Transverse colon (tissue), 4 donors: Measurements from ENCODE around the gene VAV2. TPM values are rescaled to one million over a fixed set of nuclear protein-coding genes. Genes with fewer than 3 reads are reported as not detected.

Source experiments
- DNase-seq: peaks from one replicate; pipeline ENCODE4 v3.0.0-alpha.2; 2019
- H3K27ac ChIP-seq, 4 donors: fragments of 200-600 bp; sonication (generic); 2 replicates each; pipeline ENCODE4 v1.5.1; 2016 to 2018; ENCODE audit warnings: inconsistent platforms in 4 of 4
- H3K27me3 ChIP-seq: fragments of 200-600 bp; sonication (generic); 2 replicates; pipeline ENCODE4 v1.5.1; 2017; ENCODE audit warnings: inconsistent platforms
- H3K36me3 ChIP-seq, 4 donors: fragments of 200-600 bp; sonication (generic); 2 replicates each; pipeline ENCODE4 v1.5.1; 2017 to 2019; ENCODE audit warnings: inconsistent platforms in 4 of 4
- H3K4me1 ChIP-seq, 4 donors: fragments of 200-600 bp; sonication (generic); 2 replicates each; pipeline ENCODE4 v1.5.1; 2017 to 2020; ENCODE audit warnings: inconsistent platforms in 4 of 4
- H3K4me3 ChIP-seq, 4 donors: fragments of 200-600 bp; sonication (generic); 1 replicate in 1 of 4; 2 replicates in 3 of 4; pipeline versions ENCODE4 v1.5.1 to v1.6.1; 2017 to 2019; ENCODE audit warnings: inconsistent platforms in 4 of 4
- H3K9me3 ChIP-seq, 2 donors: fragments of 200-600 bp; sonication (generic); 2 replicates each; pipeline ENCODE4 v1.5.1; 2017 to 2019; ENCODE audit warnings: inconsistent platforms in 2 of 2
- EP300 ChIP-seq: sonication (generic); formaldehyde crosslinking; IDR thresholded peaks from one replicate; pipeline ENCODE4 v1.6.1; 2017; ENCODE audit warnings: antibody characterized with exemption, low read depth
- POLR2A ChIP-seq: fragments of 450-650 bp; IDR thresholded peaks from one replicate; pipeline ENCODE4 v1.6.1; 2016; ENCODE audit warnings: antibody characterized with exemption, mild to moderate bottlenecking, moderate library complexity
- POLR2AphosphoS5 ChIP-seq, 3 donors: sonication (generic); formaldehyde crosslinking; IDR thresholded peaks; one replicate each; pipeline ENCODE4 v1.6.1; 2016; ENCODE audit warnings: antibody characterized with exemption in 3 of 3
- WGBS, 2 donors: methylation state at CpG; one replicate each; pipeline ENCODE4 v1.1.5; 2018; ENCODE audit warnings: low coverage in 1 of 2; 5-methylcytosine and 5-hydroxymethylcytosine counted together
- in situ Hi-C, 4 donors: fragments of 200-750 bp; cut with MboI; loops; one replicate each; pipeline versions ENCODE4 v1.15.0 to v1.15.1; 2017; ENCODE audit warnings: low sequenced_read_pairs in 3 of 4, low pct_ligation_motif_present in 1 of 4, low pct_unique_long_range_greater_than_20kb in 1 of 4
- intact Hi-C: fragments of 100-400 bp; cut with DNase I; formaldehyde crosslinking; loops from one replicate; pipeline ENCODE4 v1.15.1; 2023; ENCODE audit warnings: low total_unique reads
- total RNA-seq, 4 donors: library from RNA; depleted of rRNA; stranded (reverse); fragments of >200 nt; gene quantifications; one replicate each; pipeline ENCODE4 v1.1.0, GENCODE V29; 2016
- TF ChIP-seq, protein P1 (sequence below), 5 experiments: fragments of 200-600 bp in 3 of 5; fragments of 450-650 bp in 2 of 5; sonication (generic) in 3 of 5; IDR thresholded peaks; 1 replicate in 2 of 5; 2 replicates in 3 of 5; pipeline ENCODE4 v1.5.1; 2016 to 2017; ENCODE audit warnings: antibody characterized with exemption in 5 of 5, inconsistent platforms in 3 of 5, mild to moderate bottlenecking in 2 of 5, moderate library complexity in 1 of 5

Gene VAV2
- total RNA-seq, 4 donors from 2014 or later: 8.2 to 52.4 (median 24.5) TPM

DNA sequence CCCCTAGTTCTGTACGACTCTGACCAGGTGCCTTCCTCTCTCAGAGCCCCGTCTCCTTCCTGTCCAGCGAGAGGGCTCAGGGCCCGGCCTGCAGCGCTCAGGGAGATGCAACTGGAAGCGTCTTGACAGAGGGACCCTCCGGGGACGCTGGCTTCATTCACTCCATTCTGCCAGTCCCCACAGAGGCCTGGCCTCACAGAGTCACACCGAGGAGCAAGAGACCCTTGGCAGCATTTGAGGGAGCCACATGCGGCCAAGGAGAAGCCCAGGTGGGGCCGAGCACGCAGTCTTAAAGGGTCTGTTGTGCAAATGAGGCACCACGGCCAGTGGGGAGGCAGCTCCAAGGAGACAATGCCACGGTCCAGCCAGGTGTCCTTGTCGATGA, 167.3 kb downstream of the VAV2 start:
- H3K27me3 ChIP-seq: no peaks in the 10 kb centered on the region
- TF ChIP-seq EP300: no peak
- H3K27ac ChIP-seq: no peak overlapping the region
- no peak for DNase-seq
- WGBS, 2 donors: 95% methylated on average over 15 of the region's 15 CpGs; no CpG with 5 or more reads in 1 of the 2 donors
- intact Hi-C loops: no loop called here
- H3K4me1 ChIP-seq: peaks cover 0 to 15% (median 3%) of the 10 kb centered on the region in 4 donors
- no peak overlapping the region for H3K4me3 ChIP-seq
- H3K9me3 ChIP-seq: no peaks in the 10 kb centered on the region
- in situ Hi-C loops: no loop called here
- H3K36me3 ChIP-seq: no peaks in the 10 kb centered on the region

DNA sequence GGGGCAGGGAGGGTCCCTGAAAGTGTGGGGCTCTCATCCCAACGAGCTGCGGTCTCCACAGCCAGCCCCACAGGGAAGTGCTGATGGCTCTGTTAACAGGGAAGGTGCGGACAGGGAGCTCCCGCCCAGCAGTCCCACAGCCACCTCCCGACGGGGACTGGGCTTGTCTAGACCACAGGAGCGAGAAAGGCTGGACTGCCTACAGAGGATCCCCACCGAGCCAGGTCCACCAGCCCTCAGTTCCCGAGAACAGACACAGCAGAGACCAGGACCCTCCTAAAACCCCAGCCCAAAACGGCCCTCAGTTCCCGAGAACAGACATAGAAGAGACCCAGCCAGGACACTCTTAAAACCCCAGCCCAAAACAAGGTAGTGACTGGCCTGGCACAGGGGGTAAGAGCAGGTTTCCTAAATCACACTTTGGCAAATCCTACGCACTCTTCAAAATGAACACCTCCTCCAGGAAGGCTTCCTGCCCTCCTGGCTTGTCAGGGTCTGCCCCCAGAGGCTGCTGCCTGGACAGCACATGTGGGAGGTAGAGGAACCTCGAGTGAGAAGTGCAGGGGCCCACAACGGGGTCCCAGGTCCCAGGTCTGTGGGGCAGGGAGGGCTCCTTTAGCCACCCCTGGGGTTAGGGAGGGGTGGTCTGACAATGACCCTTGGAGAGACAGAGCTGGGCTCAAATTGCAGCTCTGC, 167.9 kb downstream of the VAV2 start:
- in situ Hi-C loops: no loop called here
- H3K4me1 ChIP-seq: peaks cover 0 to 15% (median 3%) of the 10 kb centered on the region in 4 donors
- H3K27ac ChIP-seq: no peak overlapping the region
- intact Hi-C loops: no loop called here
- TF ChIP-seq EP300 (no peak), POLR2AphosphoS5 (IDR thresholded peaks at IDR 0.05) (no peak)
- TF ChIP-seq, protein P1, sequence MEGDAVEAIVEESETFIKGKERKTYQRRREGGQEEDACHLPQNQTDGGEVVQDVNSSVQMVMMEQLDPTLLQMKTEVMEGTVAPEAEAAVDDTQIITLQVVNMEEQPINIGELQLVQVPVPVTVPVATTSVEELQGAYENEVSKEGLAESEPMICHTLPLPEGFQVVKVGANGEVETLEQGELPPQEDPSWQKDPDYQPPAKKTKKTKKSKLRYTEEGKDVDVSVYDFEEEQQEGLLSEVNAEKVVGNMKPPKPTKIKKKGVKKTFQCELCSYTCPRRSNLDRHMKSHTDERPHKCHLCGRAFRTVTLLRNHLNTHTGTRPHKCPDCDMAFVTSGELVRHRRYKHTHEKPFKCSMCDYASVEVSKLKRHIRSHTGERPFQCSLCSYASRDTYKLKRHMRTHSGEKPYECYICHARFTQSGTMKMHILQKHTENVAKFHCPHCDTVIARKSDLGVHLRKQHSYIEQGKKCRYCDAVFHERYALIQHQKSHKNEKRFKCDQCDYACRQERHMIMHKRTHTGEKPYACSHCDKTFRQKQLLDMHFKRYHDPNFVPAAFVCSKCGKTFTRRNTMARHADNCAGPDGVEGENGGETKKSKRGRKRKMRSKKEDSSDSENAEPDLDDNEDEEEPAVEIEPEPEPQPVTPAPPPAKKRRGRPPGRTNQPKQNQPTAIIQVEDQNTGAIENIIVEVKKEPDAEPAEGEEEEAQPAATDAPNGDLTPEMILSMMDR (IDR thresholded peaks at IDR 0.05): no peak
- 90 to 100% methylated on average over 1 to 14 of the region's 14 CpGs for WGBS, 2 donors
- no peaks in the 10 kb centered on the region for H3K27me3 ChIP-seq
- no peaks in the 10 kb centered on the region for H3K36me3 ChIP-seq
- no peak for DNase-seq
- H3K9me3 ChIP-seq: no peaks in the 10 kb centered on the region
- no peak overlapping the region for H3K4me3 ChIP-seq

DNA sequence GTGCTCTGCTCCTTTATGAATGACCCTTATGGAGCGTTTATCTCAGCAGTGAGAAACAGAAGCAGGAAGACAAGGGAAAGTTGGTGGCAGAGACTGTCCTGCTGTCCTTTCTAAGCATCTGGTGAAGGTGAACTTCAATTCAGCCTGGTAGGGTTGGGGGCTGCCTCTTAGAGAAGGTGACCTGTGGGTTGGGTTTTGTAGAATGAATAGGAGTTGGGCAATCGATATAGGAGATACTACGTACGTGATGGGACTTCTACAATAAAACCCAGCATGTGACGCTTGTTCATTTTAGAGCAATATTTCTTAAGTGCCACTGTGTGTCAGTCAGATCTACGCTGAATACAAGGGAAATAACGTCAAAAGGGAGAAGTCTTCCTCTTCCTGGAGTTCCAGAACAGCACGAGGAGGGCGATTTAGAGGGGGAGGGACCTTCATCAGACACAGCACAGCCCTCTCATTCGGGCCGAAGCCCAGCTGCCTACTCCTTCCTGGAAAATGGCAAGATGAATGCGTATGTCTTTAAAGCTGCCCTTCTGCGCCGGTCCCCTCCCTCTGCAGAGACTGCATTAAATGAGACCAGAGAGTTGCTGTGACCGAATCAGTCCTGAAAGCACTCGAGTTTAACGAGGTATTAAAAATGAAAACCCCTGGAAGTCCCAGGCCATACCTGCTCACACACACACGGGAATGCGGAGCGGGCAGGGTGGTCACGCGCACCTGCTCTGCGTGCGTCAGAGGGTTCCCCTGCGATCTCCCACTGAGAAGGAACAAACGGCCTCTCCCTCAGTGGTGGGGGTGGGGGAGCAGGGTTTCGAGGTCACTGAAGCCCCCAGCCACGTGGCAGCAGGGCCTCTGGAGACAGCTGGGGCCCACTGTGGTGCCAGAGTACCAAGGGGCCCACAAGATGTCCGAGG, 168.7 kb downstream of the VAV2 start:
- no peaks in the 10 kb centered on the region for H3K9me3 ChIP-seq
- peaks cover 0 to 15% (median 3%) of the 10 kb centered on the region in 4 donors for H3K4me1 ChIP-seq
- DNase-seq: no peak
- H3K27me3 ChIP-seq: no peaks in the 10 kb centered on the region
- H3K4me3 ChIP-seq: no peak overlapping the region
- H3K36me3 ChIP-seq: no peaks in the 10 kb centered on the region
- intact Hi-C loops: no loop called here
- WGBS, 2 donors: 73 to 78% methylated on average over 2 to 29 of the region's 29 CpGs
- TF ChIP-seq POLR2A: no peak
- TF ChIP-seq, protein P1 (IDR thresholded peaks at IDR 0.05): no peak
- no peak for TF ChIP-seq EP300
- TF ChIP-seq POLR2AphosphoS5 (IDR thresholded peaks at IDR 0.05): no peak
- H3K27ac ChIP-seq: no peak overlapping the region
- in situ Hi-C loops: no loop called here

DNA sequence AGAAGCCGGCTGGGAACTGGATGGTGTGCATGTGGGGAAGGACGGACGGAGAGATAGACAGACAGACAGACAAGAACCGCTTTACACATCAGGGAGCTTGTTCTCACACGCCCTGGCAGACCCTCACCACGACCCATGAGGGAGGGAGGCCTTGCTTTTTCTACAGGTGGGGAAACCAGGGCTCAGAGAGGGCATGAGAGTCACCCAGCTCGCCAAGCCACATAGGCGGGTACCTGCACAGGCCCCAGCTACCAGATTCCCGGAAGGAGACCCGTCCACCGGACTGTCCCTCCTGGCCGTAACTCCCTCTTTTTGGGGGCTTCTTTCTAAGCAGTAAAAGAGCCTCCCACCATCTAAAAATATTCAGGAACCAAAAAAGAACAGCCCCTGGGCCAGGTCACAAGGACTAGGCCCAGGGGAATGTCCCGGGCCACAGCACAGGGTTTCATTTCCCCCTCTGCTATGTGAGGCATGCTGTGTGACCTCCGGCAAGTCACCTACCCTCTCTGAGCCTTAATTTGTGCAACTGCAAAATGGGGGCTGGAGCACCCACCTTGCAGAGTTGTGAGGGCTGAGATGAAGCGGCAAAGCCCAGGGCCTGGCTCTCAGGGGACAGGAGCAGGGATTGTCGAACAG, 169.6 kb downstream of the VAV2 start:
- Histone ChIP-seq H3K27me3 (no peaks in the 10 kb centered on the region), H3K4me3 (no peak overlapping the region), H3K4me1 (peaks cover 0 to 15% (median 3%) of the 10 kb centered on the region in 4 donors), H3K36me3 (no peaks in the 10 kb centered on the region), H3K27ac (no peak overlapping the region), H3K9me3 (no peaks in the 10 kb centered on the region)
- intact Hi-C loops: no loop called here
- 80 to 86% methylated on average over 1 to 16 of the region's 16 CpGs for WGBS, 2 donors
- no peak for TF ChIP-seq POLR2AphosphoS5 (IDR thresholded peaks at IDR 0.05)
- TF ChIP-seq POLR2A: no peak
- TF ChIP-seq, protein P1 (IDR thresholded peaks at IDR 0.05): no peak
- TF ChIP-seq EP300: no peak
- in situ Hi-C loops: no loop called here
- DNase-seq: no peak
